ENCODE measurements around the gene GABBR1.

GRCh38 chr6:29656157-29656556 is 23.2 kb upstream of the GABBR1 start:
- TF ChIP-seq CTCF (IDR thresholded peaks at IDR 0.05): no peak
- TF ChIP-seq EZH2 (IDR thresholded peaks at IDR 0.05; ENCODE audit: borderline replicate concordance, insufficient read depth, low read depth, low read length, poor library complexity, severe bottlenecking): no peak
